ENCODE data around the gene CCNF.

- TF ChIP-seq CTCF (IDR thresholded peaks at IDR 0.05; ENCODE audit: low read length): no peak
- no peak for TF ChIP-seq EZH2 (IDR thresholded peaks at IDR 0.05; ENCODE audit: borderline replicate concordance, low read length)
These were observed 47.5 kb downstream of the CCNF start for GRCh38 chr16:2476741-2477140.
